Measurements from ENCODE around the gene FEZF2.

Gene FEZF2

DNA sequence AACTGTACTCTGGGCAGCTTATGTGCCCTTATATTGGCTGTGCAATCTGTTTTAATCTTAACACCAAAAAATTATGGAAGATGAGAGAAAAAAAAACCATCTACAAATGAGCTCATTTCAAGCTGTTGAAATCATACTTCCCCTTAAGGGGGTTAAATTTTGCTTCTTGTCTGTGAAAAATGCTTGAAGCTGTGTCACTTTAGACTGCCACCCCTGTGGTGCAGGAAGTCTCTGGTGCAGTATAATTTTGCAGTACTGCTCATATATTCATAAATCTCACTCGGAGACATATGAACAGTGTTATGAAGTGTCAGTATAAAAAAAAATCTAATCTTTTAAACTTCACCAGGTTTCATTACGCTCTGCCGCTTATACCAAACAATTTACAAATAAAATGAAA is 30.4 kb upstream of the FEZF2 start:
- no peak overlapping the region for H3K4me3 ChIP-seq (ENCODE audit: low read length)
- H3F3A ChIP-seq (ENCODE audit: insufficient read depth, low read length): no peaks in the 10 kb centered on the region
- H3K9ac ChIP-seq (ENCODE audit: low read length): no peak overlapping the region
- no peak overlapping the region for H3K4me2 ChIP-seq (ENCODE audit: low read depth, low read length)
- H3K79me2 ChIP-seq (ENCODE audit: low read length): no peaks in the 10 kb centered on the region
- no peaks in the 10 kb centered on the region for H3K36me3 ChIP-seq (replicated peaks; ENCODE audit: insufficient read depth, low read length)
- TF ChIP-seq EZH2phosphoT487 (IDR thresholded peaks at IDR 0.05; ENCODE audit: low read length): no peak
- TF ChIP-seq, protein P1, sequence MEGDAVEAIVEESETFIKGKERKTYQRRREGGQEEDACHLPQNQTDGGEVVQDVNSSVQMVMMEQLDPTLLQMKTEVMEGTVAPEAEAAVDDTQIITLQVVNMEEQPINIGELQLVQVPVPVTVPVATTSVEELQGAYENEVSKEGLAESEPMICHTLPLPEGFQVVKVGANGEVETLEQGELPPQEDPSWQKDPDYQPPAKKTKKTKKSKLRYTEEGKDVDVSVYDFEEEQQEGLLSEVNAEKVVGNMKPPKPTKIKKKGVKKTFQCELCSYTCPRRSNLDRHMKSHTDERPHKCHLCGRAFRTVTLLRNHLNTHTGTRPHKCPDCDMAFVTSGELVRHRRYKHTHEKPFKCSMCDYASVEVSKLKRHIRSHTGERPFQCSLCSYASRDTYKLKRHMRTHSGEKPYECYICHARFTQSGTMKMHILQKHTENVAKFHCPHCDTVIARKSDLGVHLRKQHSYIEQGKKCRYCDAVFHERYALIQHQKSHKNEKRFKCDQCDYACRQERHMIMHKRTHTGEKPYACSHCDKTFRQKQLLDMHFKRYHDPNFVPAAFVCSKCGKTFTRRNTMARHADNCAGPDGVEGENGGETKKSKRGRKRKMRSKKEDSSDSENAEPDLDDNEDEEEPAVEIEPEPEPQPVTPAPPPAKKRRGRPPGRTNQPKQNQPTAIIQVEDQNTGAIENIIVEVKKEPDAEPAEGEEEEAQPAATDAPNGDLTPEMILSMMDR (IDR thresholded peaks at IDR 0.05; ENCODE audit: low read length): no peak
- TF ChIP-seq EZH2 (optimal IDR thresholded peaks at IDR 0.05; ENCODE audit: low read depth, low read length): no peak
- no peaks in the 10 kb centered on the region for H3K4me1 ChIP-seq (ENCODE audit: low read length)
- H3K9me3 ChIP-seq (replicated peaks; ENCODE audit: insufficient read depth, low read length): no peaks in the 10 kb centered on the region
- H3K27me3 ChIP-seq (replicated peaks; ENCODE audit: insufficient read depth, low read length): no peaks in the 10 kb centered on the region
- no peak overlapping the region for H3K27ac ChIP-seq (ENCODE audit: low read length)
- no peak overlapping the region for H2AFZ ChIP-seq (ENCODE audit: low read length)
- DNase-seq: no peak
- H3K9me2 ChIP-seq (replicated peaks; ENCODE audit: insufficient read depth, low read length): no peaks in the 10 kb centered on the region
- H4K20me1 ChIP-seq (ENCODE audit: insufficient read depth, low read length): no peaks in the 10 kb centered on the region

DNA sequence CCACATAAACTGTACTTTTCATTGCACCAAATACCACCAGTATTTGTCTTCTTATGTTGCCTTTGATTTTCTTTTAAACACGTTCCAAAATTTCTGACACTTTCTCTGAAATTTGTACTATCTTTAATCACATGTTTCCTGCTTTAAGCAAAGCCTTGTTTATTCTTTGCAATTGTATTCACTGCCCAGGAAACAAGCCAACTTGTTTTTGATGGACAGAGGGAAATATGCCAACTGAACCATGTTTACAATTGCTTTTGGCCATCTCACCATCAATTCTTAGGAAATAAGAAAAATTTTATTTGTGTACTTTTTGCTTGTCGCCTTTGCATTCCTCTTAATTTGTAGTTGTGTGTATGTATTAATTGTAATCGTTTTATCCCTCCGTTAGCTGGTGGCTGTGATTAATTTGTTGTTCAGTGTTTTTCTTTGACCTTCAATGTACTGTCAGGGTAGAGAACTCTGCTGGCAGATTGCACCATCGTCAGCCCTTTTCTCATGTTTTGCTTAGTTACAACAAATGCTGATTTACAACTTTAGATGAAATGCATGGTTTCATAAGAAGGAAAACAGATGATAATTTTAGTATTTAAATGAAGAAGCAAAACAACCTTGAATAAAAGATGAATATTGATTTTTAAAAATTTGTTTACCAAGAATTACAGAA is 19.4 kb upstream of the FEZF2 start:
- DNase-seq: no peak
- H3K27me3 ChIP-seq (replicated peaks; ENCODE audit: insufficient read depth, low read length): no peaks in the 10 kb centered on the region
- H3K79me2 ChIP-seq (ENCODE audit: low read length): no peaks in the 10 kb centered on the region
- no peak overlapping the region for H3K4me2 ChIP-seq (ENCODE audit: low read depth, low read length)
- H4K20me1 ChIP-seq (ENCODE audit: insufficient read depth, low read length): no peaks in the 10 kb centered on the region
- no peak overlapping the region for H2AFZ ChIP-seq (ENCODE audit: low read length)
- H3K9me2 ChIP-seq (replicated peaks; ENCODE audit: insufficient read depth, low read length): no peaks in the 10 kb centered on the region
- TF ChIP-seq, protein P1 (IDR thresholded peaks at IDR 0.05; ENCODE audit: low read length): no peak
- TF ChIP-seq EZH2 (optimal IDR thresholded peaks at IDR 0.05; ENCODE audit: low read depth, low read length): no peak
- TF ChIP-seq EZH2phosphoT487 (IDR thresholded peaks at IDR 0.05; ENCODE audit: low read length): no peak
- no peak overlapping the region for H3K9ac ChIP-seq (ENCODE audit: low read length)
- no peaks in the 10 kb centered on the region for H3K9me3 ChIP-seq (replicated peaks; ENCODE audit: insufficient read depth, low read length)
- no peak overlapping the region for H3K27ac ChIP-seq (ENCODE audit: low read length)
- H3K36me3 ChIP-seq (replicated peaks; ENCODE audit: insufficient read depth, low read length): no peaks in the 10 kb centered on the region
- no peaks in the 10 kb centered on the region for H3F3A ChIP-seq (ENCODE audit: insufficient read depth, low read length)
- H3K4me1 ChIP-seq (ENCODE audit: low read length): no peaks in the 10 kb centered on the region
- no peak overlapping the region for H3K4me3 ChIP-seq (ENCODE audit: low read length)

DNA sequence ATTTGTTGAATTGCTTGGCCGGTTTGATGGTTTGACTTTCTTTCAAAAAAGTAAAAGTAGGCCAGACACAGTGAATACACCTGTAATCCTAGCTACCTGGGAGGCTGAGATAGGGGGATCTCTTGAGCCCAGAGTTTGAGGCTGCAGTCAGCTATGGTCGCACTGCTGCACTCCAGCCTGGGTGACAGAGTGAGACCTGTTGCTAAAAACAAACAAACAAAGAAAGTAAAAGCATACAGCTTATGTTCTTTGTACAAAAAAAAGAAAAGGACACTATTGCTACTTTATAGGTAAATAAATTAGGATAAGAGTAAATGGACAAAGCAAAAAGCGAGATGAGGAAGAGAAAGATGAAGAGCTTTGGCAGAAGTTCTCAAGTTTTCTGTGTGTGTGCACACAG is 13.9 kb upstream of the FEZF2 start:
- Histone ChIP-seq H3K9me2 (replicated peaks; ENCODE audit: insufficient read depth, low read length) (no peaks in the 10 kb centered on the region), H3K79me2 (ENCODE audit: low read length) (no peaks in the 10 kb centered on the region), H3K4me2 (ENCODE audit: low read depth, low read length) (no peak overlapping the region), H2AFZ (ENCODE audit: low read length) (no peak overlapping the region), H3K9ac (ENCODE audit: low read length) (no peak overlapping the region), H3K27ac (ENCODE audit: low read length) (no peak overlapping the region), H3K9me3 (replicated peaks; ENCODE audit: insufficient read depth, low read length) (no peaks in the 10 kb centered on the region), H3K4me3 (ENCODE audit: low read length) (no peak overlapping the region), H3K4me1 (ENCODE audit: low read length) (no peaks in the 10 kb centered on the region), H3F3A (ENCODE audit: insufficient read depth, low read length) (no peaks in the 10 kb centered on the region), H3K27me3 (replicated peaks; ENCODE audit: insufficient read depth, low read length) (no peaks in the 10 kb centered on the region), H3K36me3 (replicated peaks; ENCODE audit: insufficient read depth, low read length) (no peaks in the 10 kb centered on the region), H4K20me1 (ENCODE audit: insufficient read depth, low read length) (no peaks in the 10 kb centered on the region)
- DNase-seq: no peak
- no peak for TF ChIP-seq EZH2 (optimal IDR thresholded peaks at IDR 0.05; ENCODE audit: low read depth, low read length)
- TF ChIP-seq EZH2phosphoT487 (IDR thresholded peaks at IDR 0.05; ENCODE audit: low read length): no peak
- TF ChIP-seq, protein P1 (IDR thresholded peaks at IDR 0.05; ENCODE audit: low read length): no peak
